IMR-90 (cell line): ENCODE data around the gene ZFHX3.

ENCODE experiments used
- CHD1 ChIP-seq: IDR thresholded peaks from 2 replicates; pipeline ENCODE4 v1.6.1; 2012; ENCODE audit warnings: low read depth, low read length, improper control_type of control experiment
- MAFK ChIP-seq: IDR thresholded peaks from 2 replicates; pipeline ENCODE4 v1.6.1; 2012; ENCODE audit warnings: low read depth, low read length, improper control_type of control experiment
- MXI1 ChIP-seq: IDR thresholded peaks from 2 replicates; pipeline ENCODE4 v1.6.1; 2012; ENCODE audit warnings: low read depth, mild to moderate bottlenecking, low read length, moderate library complexity, borderline replicate concordance
- POLR2A ChIP-seq: IDR thresholded peaks from 2 replicates; pipeline ENCODE4 v1.6.1; 2012; ENCODE audit warnings: mild to moderate bottlenecking, low read depth, low read length
- RAD21 ChIP-seq: IDR thresholded peaks from 2 replicates; pipeline ENCODE4 v1.6.1; 2012; ENCODE audit warnings: low read length, improper control_type of control experiment
- RCOR1 ChIP-seq: IDR thresholded peaks from 2 replicates; pipeline ENCODE4 v1.6.1; 2012; ENCODE audit warnings: mild to moderate bottlenecking, low read length, improper control_type of control experiment; ENCODE audit not compliant: insufficient replicate concordance
- RFX5 ChIP-seq: IDR thresholded peaks from 2 replicates; pipeline ENCODE4 v1.8.0; 2012; ENCODE audit warnings: low read depth, mild to moderate bottlenecking, low read length, moderate library complexity
- SMC3 ChIP-seq: fragments of 150-350 bp; IDR thresholded peaks from 2 replicates; pipeline ENCODE4 v1.6.1; 2016; ENCODE audit warnings: low read depth, mild to moderate bottlenecking, antibody characterized with exemption, low read length, moderate library complexity
- TF ChIP-seq, protein P1 (sequence below): conservative IDR thresholded peaks from 2 replicates; pipeline ENCODE4 v1.5.1; 2012; ENCODE audit warnings: mild to moderate bottlenecking, low read depth, low read length, improper control_type of control experiment
- TF ChIP-seq, protein P2 (sequence below): fragments of 150-350 bp; IDR thresholded peaks from 2 replicates; pipeline ENCODE4 v1.6.1; 2016; ENCODE audit warnings: low read depth, mild to moderate bottlenecking, low read length, moderate library complexity, borderline replicate concordance
- TF ChIP-seq, protein P3 (sequence below): fragments of 150-350 bp; IDR thresholded peaks from 2 replicates; pipeline ENCODE4 v1.6.1; 2017; ENCODE audit warnings: mild to moderate bottlenecking, antibody characterized with exemption, low read length, low read depth

DNA sequence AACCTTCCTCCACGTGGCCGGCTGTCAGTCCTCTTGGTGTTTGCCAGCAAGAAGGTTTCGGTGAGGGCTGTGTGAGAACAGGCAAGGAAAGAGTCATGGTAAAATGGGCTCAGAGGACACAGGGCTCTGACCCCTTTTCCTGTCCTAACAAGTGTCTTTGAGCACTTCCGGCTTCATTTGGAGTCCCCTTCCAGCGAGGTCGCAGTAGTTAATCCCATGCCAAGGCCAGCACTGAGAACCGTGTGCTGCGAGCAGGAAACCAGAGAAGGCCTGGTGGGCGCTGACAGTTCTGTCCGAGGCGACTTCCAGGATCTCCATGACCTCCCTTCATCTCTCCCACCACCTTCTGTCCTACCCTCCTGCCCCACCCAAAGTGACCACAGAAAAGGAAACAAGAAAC lies 168.1 kb downstream of the ZFHX3 start:
- TF ChIP-seq, protein P1, sequence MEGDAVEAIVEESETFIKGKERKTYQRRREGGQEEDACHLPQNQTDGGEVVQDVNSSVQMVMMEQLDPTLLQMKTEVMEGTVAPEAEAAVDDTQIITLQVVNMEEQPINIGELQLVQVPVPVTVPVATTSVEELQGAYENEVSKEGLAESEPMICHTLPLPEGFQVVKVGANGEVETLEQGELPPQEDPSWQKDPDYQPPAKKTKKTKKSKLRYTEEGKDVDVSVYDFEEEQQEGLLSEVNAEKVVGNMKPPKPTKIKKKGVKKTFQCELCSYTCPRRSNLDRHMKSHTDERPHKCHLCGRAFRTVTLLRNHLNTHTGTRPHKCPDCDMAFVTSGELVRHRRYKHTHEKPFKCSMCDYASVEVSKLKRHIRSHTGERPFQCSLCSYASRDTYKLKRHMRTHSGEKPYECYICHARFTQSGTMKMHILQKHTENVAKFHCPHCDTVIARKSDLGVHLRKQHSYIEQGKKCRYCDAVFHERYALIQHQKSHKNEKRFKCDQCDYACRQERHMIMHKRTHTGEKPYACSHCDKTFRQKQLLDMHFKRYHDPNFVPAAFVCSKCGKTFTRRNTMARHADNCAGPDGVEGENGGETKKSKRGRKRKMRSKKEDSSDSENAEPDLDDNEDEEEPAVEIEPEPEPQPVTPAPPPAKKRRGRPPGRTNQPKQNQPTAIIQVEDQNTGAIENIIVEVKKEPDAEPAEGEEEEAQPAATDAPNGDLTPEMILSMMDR: no peak
- TF ChIP-seq RFX5 (no peak), POLR2A (no peak), CHD1 (no peak), RCOR1 (no peak), SMC3 (no peak), MXI1 (no peak), RAD21 (no peak), MAFK (no peak)
- TF ChIP-seq, protein P2, sequence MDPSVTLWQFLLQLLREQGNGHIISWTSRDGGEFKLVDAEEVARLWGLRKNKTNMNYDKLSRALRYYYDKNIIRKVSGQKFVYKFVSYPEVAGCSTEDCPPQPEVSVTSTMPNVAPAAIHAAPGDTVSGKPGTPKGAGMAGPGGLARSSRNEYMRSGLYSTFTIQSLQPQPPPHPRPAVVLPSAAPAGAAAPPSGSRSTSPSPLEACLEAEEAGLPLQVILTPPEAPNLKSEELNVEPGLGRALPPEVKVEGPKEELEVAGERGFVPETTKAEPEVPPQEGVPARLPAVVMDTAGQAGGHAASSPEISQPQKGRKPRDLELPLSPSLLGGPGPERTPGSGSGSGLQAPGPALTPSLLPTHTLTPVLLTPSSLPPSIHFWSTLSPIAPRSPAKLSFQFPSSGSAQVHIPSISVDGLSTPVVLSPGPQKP: no peak
- TF ChIP-seq, protein P3, sequence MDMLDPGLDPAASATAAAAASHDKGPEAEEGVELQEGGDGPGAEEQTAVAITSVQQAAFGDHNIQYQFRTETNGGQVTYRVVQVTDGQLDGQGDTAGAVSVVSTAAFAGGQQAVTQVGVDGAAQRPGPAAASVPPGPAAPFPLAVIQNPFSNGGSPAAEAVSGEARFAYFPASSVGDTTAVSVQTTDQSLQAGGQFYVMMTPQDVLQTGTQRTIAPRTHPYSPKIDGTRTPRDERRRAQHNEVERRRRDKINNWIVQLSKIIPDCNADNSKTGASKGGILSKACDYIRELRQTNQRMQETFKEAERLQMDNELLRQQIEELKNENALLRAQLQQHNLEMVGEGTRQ: no peak
